NB4 (cell line): ENCODE measurements around the gene POLL.

ENCODE experiments used
- CTCF ChIP-seq: IDR thresholded peaks from one replicate; pipeline ENCODE4 v1.5.1; 2012; ENCODE audit warnings: low read depth, low read length
- POLR2A ChIP-seq: IDR thresholded peaks from 2 replicates; pipeline ENCODE4 v1.6.1; 2011; ENCODE audit warnings: mild to moderate bottlenecking; ENCODE audit not compliant: insufficient read length; ENCODE audit errors: extremely low read depth

DNA sequence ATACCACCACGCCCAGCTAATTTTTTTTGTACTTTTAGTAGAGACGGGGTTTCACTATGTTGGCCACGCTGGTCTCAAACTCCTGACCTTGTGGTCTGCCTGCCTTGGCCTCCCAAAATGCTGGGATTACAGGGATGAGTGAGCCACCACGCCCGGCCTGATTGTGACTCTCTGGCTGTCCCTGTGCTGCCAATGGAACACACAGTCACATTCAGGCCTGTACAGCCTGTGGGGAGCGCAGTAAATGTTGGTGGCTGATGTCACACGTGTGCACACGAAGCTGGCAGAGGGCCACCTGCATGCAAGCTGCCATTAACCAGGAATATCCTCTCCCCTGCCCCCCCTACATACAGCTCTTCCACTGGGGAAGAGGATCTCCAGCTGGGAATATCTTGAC, 22.1 kb downstream of the POLL start:
- TF ChIP-seq CTCF (no peak), POLR2A (no peak)
